Stimulated activated CD8-positive, alpha-beta memory T cell treated with anti-CD3 and anti-CD28 coated beads, Interleukin-15, amount 100 ng/mL, for 48 hours (primary cell): Measurements from ENCODE around the gene MFAP2.

Experiments used
- DNase-seq, 2 donors: peaks; one replicate each; pipeline ENCODE4 v3.0.0-alpha.2; 2020; ENCODE audit warnings: low read depth in 2 of 2

Gene MFAP2, protein sequence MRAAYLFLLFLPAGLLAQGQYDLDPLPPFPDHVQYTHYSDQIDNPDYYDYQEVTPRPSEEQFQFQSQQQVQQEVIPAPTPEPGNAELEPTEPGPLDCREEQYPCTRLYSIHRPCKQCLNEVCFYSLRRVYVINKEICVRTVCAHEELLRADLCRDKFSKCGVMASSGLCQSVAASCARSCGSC

DNA sequence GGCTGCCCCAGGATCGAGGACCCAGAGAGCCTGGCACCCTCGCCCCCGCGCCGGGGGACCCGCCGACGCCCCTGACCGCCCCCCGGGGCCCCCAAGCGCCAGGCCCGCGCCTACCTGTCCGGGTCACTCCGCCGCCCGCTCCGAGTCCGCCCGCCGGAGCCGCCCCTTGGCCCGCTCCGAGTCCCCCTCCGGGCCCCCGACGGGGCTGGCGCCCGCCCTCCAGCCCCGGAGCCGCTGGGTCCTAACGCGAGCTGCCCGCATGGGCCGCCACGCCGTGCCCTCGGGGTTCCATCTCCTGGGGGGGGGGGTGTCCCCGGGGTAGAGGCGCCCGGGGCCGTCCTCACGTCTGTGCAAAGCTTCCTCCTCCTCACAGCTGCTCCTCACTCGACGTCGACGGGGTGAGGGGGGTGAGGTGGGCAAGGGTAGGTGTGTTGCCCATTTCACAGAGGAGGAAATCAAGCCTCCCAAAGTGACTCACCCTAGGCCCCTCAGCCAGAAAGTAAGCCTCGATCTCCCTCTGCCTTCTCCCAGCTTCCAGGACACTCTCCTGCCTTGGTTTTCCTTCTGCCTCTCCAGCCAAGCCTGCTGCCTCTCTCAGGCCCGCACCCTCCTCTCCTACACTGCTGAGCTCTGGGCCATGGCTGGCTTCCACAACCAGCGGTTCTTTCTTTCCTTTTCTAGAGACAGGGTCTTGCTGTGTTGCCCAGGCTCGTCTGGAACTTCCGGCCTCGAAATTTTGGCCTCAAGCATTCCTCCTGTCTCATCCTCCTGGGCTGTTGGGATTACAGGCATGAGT, at the start of gene MFAP2:
TSS of gene MFAP2 (minus strand) at position 148 of the 796 bp plus-strand sequence. CDS start 2,347 bp downstream, outside the sequence.
- no peak for DNase-seq

DNA sequence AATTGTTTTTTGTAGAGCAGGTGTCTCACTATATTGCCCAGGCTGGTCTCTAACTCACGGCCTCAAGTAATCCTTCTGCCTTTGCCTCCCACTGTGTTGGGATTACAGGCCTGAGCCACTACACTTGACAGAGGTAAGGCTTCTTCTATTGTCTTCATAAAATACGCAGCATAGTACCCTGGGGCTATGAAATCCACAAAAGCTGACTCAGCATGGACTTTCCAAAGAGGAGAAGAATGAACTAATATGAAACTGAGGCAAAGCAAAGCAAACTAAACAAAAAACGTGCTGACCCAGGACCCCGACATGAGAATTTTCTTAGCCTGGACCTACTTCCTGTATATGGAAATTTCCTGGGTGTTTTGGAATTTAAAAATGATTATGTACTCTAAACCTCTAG, 49.8 kb upstream of the MFAP2 start:
- no peak for DNase-seq

GRCh38 chr1:17028662-17029188, 48.3 kb upstream of the MFAP2 start:
- DNase-seq, result no peak

DNA sequence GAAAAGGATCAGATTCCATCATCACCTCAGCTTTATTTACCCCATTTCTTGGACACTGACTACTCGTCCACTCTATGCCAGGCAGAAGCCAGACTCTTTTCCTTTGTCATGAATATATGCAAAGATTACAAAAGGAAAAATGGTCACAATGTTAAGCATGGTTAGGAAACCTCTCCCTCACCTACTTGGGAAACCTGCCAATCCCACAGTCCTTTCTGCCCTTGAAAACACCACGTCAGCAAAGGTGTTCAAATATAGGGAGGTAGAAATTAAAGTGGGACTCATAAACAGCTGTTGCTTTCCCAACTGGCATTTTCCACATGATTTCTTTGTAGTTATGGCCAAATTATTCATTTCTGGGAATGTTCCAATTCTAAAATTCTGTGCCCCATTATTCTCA, 47.5 kb upstream of the MFAP2 start:
- no peak for DNase-seq

GRCh38 chr1:17027403-17027802, 47.0 kb upstream of the MFAP2 start:
- DNase-seq, result no peak

DNA sequence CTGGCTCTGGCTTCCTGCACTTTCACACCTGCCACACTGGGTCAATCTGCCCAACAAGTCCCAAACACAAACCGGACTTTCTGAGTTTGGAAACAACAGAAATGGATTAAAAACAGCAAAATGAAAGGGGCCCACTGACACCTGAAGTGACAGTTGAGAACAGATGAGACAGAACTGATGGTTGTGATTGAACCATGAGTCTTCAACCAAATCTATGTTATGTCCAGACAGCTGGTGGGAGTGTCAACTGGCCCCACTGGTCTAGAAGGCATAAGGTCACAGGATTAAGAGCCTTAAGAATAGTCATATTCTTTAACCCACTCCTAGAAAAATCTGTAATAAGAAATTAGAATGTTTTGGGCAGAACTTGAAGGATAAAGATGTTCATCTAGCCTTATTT, 44.3 kb upstream of the MFAP2 start:
- DNase-seq, result no peak

- DNase-seq, result no peak
Observed at GRCh38 chr1:17023573-17023972, 43.2 kb upstream of the MFAP2 start.

DNA sequence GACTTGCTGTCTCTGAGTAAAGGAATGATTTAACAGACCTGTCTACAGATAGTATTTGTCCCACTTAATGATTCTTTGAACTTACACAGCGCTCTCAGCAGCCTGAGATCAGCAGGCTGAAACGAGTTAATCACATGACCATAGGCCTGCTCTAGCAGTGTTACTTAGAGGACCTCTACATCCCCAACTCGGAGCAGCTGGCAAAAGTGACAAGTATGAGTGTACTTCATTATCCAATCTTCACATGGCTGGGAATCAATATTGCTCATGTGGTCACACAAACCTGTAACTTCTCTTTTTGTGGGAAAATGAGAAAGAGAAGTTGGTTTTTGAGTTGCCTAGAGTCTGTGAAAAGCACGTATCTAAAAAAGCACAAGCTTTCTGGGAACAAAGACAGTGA, 42.7 kb upstream of the MFAP2 start:
- no peak for DNase-seq

DNA sequence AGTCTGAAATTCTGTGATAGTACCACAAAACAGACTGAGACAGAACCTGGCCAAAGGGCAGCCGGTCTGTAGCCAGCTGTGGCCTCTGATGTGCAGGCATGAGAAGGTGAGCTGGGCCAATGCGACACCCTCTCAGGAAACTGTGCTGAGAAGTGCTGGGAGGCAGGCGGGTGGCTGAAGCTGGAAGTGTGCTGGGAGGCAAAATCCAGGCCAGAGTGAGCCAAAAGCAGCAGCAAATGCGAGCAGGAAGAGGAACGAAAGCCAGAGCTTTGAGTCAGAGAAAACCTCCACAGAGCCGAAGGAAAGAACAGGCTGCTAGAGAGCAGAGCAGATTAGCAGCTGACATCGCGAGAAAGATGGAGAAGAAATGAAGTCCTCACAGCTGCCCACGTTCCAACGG, 41.5 kb upstream of the MFAP2 start:
- DNase-seq, result no peak

GRCh38 chr1:17020502-17020901, 40.1 kb upstream of the MFAP2 start:
- no peak for DNase-seq

DNA sequence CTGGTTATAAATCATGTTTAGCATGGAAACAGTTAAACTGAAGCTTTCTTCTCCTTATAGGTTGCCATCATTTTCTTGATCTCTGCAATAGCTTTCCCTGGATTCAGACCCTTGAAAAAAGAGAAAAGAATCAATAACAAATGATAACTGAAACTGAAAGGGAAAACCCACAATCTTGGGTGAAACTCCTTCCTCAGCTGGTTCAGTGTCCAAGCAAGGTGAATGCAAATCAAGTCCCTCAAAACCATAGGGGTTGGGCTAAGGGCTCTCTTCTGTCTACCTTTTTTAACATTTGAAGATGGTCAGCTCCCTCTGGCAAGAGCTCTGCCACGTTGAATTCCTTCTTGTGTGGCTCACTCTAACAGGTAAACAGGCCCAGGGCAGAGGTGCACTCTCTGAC, 38.4 kb upstream of the MFAP2 start:
- no peak for DNase-seq

GRCh38 chr1:17017435-17017834, 37.0 kb upstream of the MFAP2 start:
- DNase-seq, result no peak

DNA sequence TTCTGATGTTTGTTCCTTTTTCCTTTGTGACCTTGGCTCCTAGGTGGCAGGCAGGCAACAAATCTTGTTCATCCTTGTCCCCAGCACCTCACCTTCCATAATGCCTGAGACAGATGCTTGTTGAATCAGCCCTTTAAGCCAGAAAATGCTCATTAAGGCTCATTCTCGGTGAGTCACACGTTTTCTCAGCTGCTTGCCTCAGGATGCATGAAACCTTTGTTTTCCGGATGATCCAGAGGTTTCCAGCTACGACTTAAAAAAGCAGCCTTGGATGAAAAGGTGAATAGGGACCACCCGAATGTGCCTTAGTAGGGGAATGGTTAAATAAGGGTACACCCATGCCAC, 35.9 kb upstream of the MFAP2 start:
- DNase-seq, result no peak

GRCh38 chr1:17014671-17015567, 34.5 kb upstream of the MFAP2 start:
- DNase-seq, result no peak

DNA sequence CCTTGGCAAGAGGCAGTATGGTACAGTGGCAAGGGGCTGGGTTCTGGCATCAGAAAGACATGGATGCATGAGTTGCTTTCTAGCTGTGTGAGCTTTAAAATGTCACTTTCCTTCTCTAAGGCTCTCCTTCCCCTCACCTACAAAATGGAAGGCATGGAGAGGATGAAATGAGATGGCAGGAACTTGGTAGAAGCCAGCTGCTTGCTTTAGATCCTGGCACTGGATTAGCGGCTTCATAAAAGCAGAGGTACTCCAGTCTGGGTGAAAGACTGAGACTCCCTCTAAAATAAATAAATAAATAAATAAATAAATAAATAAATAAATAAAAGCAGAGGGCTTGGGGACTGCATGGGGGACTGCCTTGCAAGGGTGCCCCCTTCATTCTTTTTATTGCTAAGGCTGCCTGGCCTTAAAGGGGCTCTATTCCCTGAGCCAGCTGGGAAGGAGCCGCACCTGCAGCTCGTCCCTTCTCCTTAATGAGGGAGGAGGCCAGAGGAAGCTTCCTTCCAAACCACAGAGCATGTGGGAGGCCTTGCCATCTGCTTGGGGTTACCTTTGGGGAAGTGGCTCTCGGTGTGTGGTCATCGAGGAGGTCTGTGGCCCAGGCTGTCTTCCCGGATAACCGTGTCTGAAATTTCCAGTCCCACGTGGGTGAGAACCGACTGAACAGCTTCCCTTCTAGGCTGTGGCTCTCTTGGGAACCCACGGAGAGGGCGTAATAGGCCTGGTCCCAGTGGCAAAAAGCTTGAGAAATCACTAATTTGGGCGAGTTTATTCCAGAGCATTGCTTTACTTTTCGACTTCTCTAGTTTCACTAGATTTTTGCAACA, 33.3 kb upstream of the MFAP2 start:
- no peak for DNase-seq

DNA sequence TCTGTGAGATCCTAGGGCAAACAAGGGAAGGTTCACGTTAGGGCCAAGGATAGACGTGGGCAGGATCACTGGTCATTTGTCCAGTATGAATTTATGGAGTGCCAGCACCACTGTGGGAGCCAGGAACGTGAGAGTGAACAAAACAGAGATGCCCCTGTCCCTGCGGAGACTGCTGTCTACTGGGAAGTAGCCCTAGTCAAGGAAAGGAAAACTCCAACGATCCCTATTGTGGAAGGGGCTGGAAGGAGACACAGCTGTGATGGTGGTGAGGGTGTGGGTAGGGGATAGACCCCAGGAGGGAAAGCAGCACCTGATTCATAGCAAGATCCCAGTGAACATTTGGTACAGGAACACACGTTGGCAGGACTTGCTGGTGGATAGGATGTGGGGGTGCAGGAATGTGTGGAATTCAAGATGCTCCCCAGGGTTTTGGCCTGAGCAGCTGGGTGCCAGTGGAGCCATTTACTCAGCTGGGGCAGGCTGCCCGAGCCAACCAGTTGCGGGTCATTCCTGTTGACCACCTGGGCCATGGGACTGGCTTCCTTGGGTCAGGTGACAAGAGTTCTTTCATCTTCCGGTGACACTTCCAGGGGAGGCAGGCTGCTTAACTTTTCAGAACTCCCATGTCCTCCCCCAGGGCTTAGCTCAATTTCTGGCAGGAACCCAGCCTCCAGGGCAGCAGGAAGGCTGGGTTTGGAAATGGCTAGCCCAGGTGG, 32.5 kb upstream of the MFAP2 start:
- no peak for DNase-seq

GRCh38 chr1:17011439-17012307, 31.3 kb upstream of the MFAP2 start, which contains the start of gene ATP13A2:
Gene ATP13A2 (minus strand): TSS chr1:17011928. CDS start chr1:17011738, 190 bp downstream.
- peak; percentile 80 to 82 for DNase-seq

- DNase-seq, result no peak
Observed at GRCh38 chr1:17011092-17011438, 30.6 kb upstream of the MFAP2 start.

- no peak for DNase-seq
Observed at GRCh38 chr1:17009706-17010105, 29.3 kb upstream of the MFAP2 start.
